SK-N-SH (cell line): Measurements from ENCODE around the gene RFPL1. TPM values are rescaled to one million over a fixed set of nuclear protein-coding genes. Genes with fewer than 3 reads are reported as not detected.

Source experiments
- CTCF ChIA-PET: fragments of 300-600, 350-600 bp; formaldehyde crosslinking; extraction: SDS; loops from one replicate; lab custom pipeline; 2021; lab: Yijun Ruan, JAX
- POLR2A ChIA-PET: fragments of 350-600 bp; sonication (Branson Sonifier 250); formaldehyde crosslinking; extraction: SDS; loops from one replicate; lab custom pipeline; 2020; ENCODE audit warnings: antibody characterized with exemption, inconsistent platforms; lab: Yijun Ruan, JAX
- DNase-seq: peaks from one replicate; pipeline ENCODE4 v3.0.0; 2012
- H2AFZ ChIP-seq: fragments of 200-600 bp; sonication (generic); 2 replicates; pipeline ENCODE4 v1.8.1; 2016; ENCODE audit warnings: antibody characterized with exemption, mild to moderate bottlenecking, low read depth
- H3F3A ChIP-seq: fragments of 200-600 bp; sonication (generic); replicated peaks from 2 replicates; pipeline ENCODE3; 2016; ENCODE audit warnings: antibody characterized with exemption, mild to moderate bottlenecking; ENCODE audit not compliant: insufficient read depth
- H3K27ac ChIP-seq, 2 experiments: fragments of 200-500 bp in 1 of 2; fragments of 200-600 bp in 1 of 2; sonication (Bioruptor generic) in 1 of 2; sonication (generic), shearing (Covaris generic) in 1 of 2; 2 replicates each; pipeline versions ENCODE4 v1.5.1 to v1.6.1; 2014 to 2016; ENCODE audit warnings: low read depth in 2 of 2, inconsistent platforms in 1 of 2, low read length in 1 of 2, mild to moderate bottlenecking in 1 of 2, mixed read lengths in 1 of 2
- H3K27me3 ChIP-seq: fragments of 200-600 bp; sonication (generic), shearing (Covaris generic); 2 replicates; pipeline ENCODE4 v1.6.1; 2016; ENCODE audit warnings: mixed run types; ENCODE audit not compliant: insufficient read depth
- H3K36me3 ChIP-seq, 2 experiments: fragments of 200-500 bp in 1 of 2; fragments of 200-600 bp in 1 of 2; sonication (Bioruptor generic) in 1 of 2; sonication (generic) in 1 of 2; replicated peaks in 1 of 2; 2 replicates each; pipeline versions ENCODE3 to v1.5.1; 2014 to 2016; ENCODE audit warnings: low read length in 1 of 2, mild to moderate bottlenecking in 1 of 2; ENCODE audit not compliant: insufficient read depth in 2 of 2, control insufficient read depth in 1 of 2
- H3K4me1 ChIP-seq, 2 experiments: fragments of 200-500 bp in 1 of 2; fragments of 200-600 bp in 1 of 2; sonication (Bioruptor generic) in 1 of 2; sonication (generic), shearing (Covaris generic) in 1 of 2; 2 replicates each; pipeline versions ENCODE4 v1.5.1 to v1.6.1; 2014 to 2016; ENCODE audit warnings: low read depth in 1 of 2, low read length in 1 of 2, mixed run types in 1 of 2; ENCODE audit not compliant: insufficient read depth in 2 of 2, control insufficient read depth in 1 of 2
- H3K4me2 ChIP-seq: fragments of 200-600 bp; sonication (generic), shearing (Covaris generic); 2 replicates; pipeline ENCODE4 v1.6.1; 2017; ENCODE audit warnings: mixed run types
- H3K4me3 ChIP-seq, 2 experiments: fragments of 200-500 bp in 1 of 2; fragments of 200-600 bp in 1 of 2; sonication (Bioruptor generic) in 1 of 2; sonication (generic), shearing (Covaris generic) in 1 of 2; 2 replicates each; pipeline versions ENCODE4 v1.5.1 to v1.8.1; 2014 to 2016; ENCODE audit warnings: low read depth in 2 of 2, inconsistent platforms in 1 of 2, low read length in 1 of 2, mild to moderate bottlenecking in 1 of 2, mixed read lengths in 1 of 2, moderate library complexity in 1 of 2
- H3K79me2 ChIP-seq: fragments of 200-600 bp; sonication (generic); 2 replicates; pipeline ENCODE4 v1.8.1; 2017; ENCODE audit warnings: mild to moderate bottlenecking; ENCODE audit not compliant: insufficient read depth
- H3K9ac ChIP-seq: fragments of 200-600 bp; sonication (generic); 2 replicates; pipeline ENCODE4 v1.6.1; 2017; ENCODE audit warnings: mixed run types
- H3K9me2 ChIP-seq: fragments of 200-600 bp; sonication (generic); 2 replicates; pipeline ENCODE4 v1.6.1; 2017; ENCODE audit warnings: mixed run types
- H3K9me3 ChIP-seq: fragments of 200-600 bp; sonication (generic); 2 replicates; pipeline ENCODE4 v1.6.1; 2017; ENCODE audit warnings: mixed run types, mild to moderate bottlenecking, moderate library complexity
- H4K20me1 ChIP-seq: fragments of 200-600 bp; sonication (generic); 2 replicates; pipeline ENCODE4 v1.6.1; 2017; ENCODE audit warnings: mild to moderate bottlenecking, mixed run types; ENCODE audit not compliant: insufficient read depth
- CHD2 ChIP-seq: fragments of 150-350 bp; IDR thresholded peaks from 2 replicates; pipeline ENCODE4 v1.6.1; 2018; ENCODE audit warnings: low read length; ENCODE audit not compliant: partially characterized antibody
- ELF1 ChIP-seq: IDR thresholded peaks from 2 replicates; pipeline ENCODE4 v1.4.0; 2012
- MXI1 ChIP-seq: IDR thresholded peaks from 2 replicates; pipeline ENCODE4 v1.6.1; 2012; ENCODE audit warnings: mild to moderate bottlenecking, low read depth, low read length, improper control_type of control experiment
- NFIC ChIP-seq: IDR thresholded peaks from 2 replicates; pipeline ENCODE4 v1.4.0; 2012; ENCODE audit warnings: borderline replicate concordance
- RAD21 ChIP-seq: IDR thresholded peaks from 2 replicates; pipeline ENCODE4 v1.6.1; 2012; ENCODE audit warnings: mild to moderate bottlenecking, low read length
- RFX5 ChIP-seq: IDR thresholded peaks from 2 replicates; pipeline ENCODE4 v1.6.1; 2012; ENCODE audit warnings: mild to moderate bottlenecking, improper control_type of control experiment, low read length
- TAF1 ChIP-seq: IDR thresholded peaks from 2 replicates; pipeline ENCODE4 v1.6.1; 2012; ENCODE audit warnings: low read depth, mild to moderate bottlenecking, low read length, moderate library complexity, borderline replicate concordance
- TEAD4 ChIP-seq: IDR thresholded peaks from 2 replicates; pipeline ENCODE4 v1.4.0; 2012; ENCODE audit warnings: mild to moderate bottlenecking, borderline replicate concordance; ENCODE audit not compliant: insufficient read depth
- WGBS: methylation state at CpG from one replicate; pipeline ENCODE4 v1.1.6; 2017; ENCODE audit warnings: low lambda C conversion rate; 5-methylcytosine and 5-hydroxymethylcytosine counted together
- polyA plus RNA-seq, 3 experiments: library from polyadenylated mRNA; depleted of rRNA; stranded (reverse); fragments of >200 nt; gene quantifications; 2 replicates each; pipeline ENCODE4 v1.2.3, GENCODE V29; 2012
- TF ChIP-seq, protein P1 (sequence below): fragments of 200-600 bp; sonication (generic); IDR thresholded peaks from 2 replicates; pipeline ENCODE4 v1.6.1; 2017; ENCODE audit warnings: antibody characterized with exemption, mild to moderate bottlenecking, moderate library complexity
- TF ChIP-seq, protein P2 (sequence below): IDR thresholded peaks from 2 replicates; pipeline ENCODE4 v1.4.0; 2012; ENCODE audit warnings: low read depth
- TF ChIP-seq, protein P3 (sequence below): IDR thresholded peaks from 2 replicates; pipeline ENCODE4 v1.6.1; 2012; ENCODE audit warnings: mild to moderate bottlenecking, low read depth, low read length, moderate library complexity

Gene RFPL1
- polyA plus RNA-seq, 1 of the 3 experiments (the other 2 are of a cell fraction) = not detected

DNA sequence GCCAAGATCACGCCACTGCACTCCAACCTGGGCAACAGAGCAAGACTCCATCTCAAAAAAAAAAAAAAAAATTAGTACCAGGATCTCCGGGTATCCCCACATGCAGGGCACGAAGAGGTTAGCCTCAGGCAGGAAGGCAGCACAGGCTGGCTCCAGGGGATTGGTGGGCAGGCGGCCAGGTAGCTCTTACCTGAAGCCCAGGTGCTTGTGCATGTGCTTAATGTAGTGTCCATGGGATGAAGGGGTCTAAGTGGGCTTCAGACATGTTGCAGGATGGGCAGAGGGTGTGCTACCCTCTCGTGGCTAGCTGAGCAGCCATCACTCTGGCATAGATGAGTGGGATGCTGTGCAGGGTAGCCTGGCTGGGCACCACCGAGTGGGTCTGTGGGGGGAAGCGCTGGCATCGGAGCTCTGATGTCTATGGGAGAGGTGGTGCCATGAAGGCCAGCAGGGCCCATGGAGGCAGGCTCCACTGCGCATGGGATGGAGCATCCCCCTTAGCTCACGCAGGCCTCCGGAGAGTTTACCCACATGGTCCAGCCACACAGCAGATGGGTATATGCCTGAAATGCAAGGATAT, 11.0 kb downstream of the RFPL1 start:
- Histone ChIP-seq H3K79me2 (no peaks in the 10 kb centered on the region), H3F3A (no peaks in the 10 kb centered on the region), H3K9me2 (no peaks in the 10 kb centered on the region), H3K27me3 (no peaks in the 10 kb centered on the region), H3K4me1 (no peaks in the 10 kb centered on the region), H3K4me2 (no peak overlapping the region), H3K9me3 (no peaks in the 10 kb centered on the region), H3K36me3 (no peaks in the 10 kb centered on the region), H3K9ac (no peak overlapping the region), H3K27ac (no peak overlapping the region), H3K4me3 (no peak overlapping the region), H4K20me1 (no peaks in the 10 kb centered on the region), H2AFZ (no peak overlapping the region)
- DNase-seq = no peak
- ChIA-PET POLR2A (no interaction called here), CTCF (no interaction called here)
- TF ChIP-seq TEAD4 = no peak
- no peak for TF ChIP-seq NFIC
- no peak for TF ChIP-seq RAD21
- TF ChIP-seq RFX5 = no peak
- TF ChIP-seq, protein P1, sequence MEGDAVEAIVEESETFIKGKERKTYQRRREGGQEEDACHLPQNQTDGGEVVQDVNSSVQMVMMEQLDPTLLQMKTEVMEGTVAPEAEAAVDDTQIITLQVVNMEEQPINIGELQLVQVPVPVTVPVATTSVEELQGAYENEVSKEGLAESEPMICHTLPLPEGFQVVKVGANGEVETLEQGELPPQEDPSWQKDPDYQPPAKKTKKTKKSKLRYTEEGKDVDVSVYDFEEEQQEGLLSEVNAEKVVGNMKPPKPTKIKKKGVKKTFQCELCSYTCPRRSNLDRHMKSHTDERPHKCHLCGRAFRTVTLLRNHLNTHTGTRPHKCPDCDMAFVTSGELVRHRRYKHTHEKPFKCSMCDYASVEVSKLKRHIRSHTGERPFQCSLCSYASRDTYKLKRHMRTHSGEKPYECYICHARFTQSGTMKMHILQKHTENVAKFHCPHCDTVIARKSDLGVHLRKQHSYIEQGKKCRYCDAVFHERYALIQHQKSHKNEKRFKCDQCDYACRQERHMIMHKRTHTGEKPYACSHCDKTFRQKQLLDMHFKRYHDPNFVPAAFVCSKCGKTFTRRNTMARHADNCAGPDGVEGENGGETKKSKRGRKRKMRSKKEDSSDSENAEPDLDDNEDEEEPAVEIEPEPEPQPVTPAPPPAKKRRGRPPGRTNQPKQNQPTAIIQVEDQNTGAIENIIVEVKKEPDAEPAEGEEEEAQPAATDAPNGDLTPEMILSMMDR = no peak
- WGBS = 73% methylated on average over 7 of the region's 11 CpGs

DNA sequence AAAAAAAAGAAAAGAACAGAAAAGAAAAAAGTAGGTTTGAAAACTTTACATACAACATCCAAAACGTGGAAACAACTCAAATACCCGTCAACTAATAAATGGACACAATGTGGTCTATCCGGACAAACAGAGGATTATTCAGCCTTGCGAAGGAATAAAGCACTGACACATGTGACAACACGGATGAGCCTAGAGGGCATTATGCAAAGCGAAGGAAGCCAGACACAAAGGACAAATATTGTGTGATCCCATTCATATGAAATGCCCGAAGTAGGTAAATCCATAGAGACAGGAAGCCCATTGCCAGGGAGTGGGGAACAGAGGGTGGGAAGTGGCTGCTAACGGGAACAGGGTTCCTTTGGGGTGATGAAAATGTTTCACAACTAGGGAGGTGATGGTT, 11.8 kb downstream of the RFPL1 start:
- ChIA-PET CTCF (no interaction called here), POLR2A (no interaction called here)
- 75% methylated on average over 8 of the region's 8 CpGs for WGBS
- Histone ChIP-seq H3K9ac (no peak overlapping the region), H3K79me2 (no peaks in the 10 kb centered on the region), H3K4me1 (no peaks in the 10 kb centered on the region), H3K27me3 (no peaks in the 10 kb centered on the region), H3K4me3 (no peak overlapping the region), H3K9me2 (no peaks in the 10 kb centered on the region), H3K9me3 (no peaks in the 10 kb centered on the region), H3K27ac (no peak overlapping the region), H3K4me2 (no peak overlapping the region), H4K20me1 (no peaks in the 10 kb centered on the region), H3K36me3 (no peaks in the 10 kb centered on the region), H3F3A (no peaks in the 10 kb centered on the region), H2AFZ (no peak overlapping the region)
- TF ChIP-seq TAF1 (no peak), ELF1 (no peak)
- TF ChIP-seq, protein P1 = no peak
- DNase-seq = no peak

DNA sequence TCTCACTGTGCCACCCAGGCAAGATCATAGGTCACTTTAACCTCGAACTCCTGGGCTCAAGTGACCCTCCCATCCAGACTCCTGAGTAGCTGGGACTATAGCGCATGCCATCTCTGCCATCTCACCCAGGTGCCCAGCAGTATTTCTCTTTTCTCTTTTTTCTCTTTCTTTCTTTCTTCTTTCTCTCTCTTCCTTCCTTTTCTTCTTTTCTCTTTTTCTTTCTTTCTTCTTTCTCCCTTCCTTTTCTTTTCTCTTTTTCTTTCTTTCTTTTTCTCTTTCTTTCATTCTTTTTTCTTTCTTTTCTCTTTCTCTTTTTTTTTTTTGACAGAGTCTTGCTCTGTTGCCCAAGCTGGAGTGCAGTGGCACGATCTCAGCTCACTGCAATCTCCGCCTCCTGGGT, 13.5 kb downstream of the RFPL1 start:
- CTCF ChIA-PET = no interaction called here
- no peak overlapping the region for H3K27ac ChIP-seq
- no peak for TF ChIP-seq MXI1
- TF ChIP-seq, protein P2, sequence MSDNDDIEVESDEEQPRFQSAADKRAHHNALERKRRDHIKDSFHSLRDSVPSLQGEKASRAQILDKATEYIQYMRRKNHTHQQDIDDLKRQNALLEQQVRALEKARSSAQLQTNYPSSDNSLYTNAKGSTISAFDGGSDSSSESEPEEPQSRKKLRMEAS = no peak
- no peak for TF ChIP-seq CHD2
- no peak for TF ChIP-seq TAF1
- TF ChIP-seq, protein P3, sequence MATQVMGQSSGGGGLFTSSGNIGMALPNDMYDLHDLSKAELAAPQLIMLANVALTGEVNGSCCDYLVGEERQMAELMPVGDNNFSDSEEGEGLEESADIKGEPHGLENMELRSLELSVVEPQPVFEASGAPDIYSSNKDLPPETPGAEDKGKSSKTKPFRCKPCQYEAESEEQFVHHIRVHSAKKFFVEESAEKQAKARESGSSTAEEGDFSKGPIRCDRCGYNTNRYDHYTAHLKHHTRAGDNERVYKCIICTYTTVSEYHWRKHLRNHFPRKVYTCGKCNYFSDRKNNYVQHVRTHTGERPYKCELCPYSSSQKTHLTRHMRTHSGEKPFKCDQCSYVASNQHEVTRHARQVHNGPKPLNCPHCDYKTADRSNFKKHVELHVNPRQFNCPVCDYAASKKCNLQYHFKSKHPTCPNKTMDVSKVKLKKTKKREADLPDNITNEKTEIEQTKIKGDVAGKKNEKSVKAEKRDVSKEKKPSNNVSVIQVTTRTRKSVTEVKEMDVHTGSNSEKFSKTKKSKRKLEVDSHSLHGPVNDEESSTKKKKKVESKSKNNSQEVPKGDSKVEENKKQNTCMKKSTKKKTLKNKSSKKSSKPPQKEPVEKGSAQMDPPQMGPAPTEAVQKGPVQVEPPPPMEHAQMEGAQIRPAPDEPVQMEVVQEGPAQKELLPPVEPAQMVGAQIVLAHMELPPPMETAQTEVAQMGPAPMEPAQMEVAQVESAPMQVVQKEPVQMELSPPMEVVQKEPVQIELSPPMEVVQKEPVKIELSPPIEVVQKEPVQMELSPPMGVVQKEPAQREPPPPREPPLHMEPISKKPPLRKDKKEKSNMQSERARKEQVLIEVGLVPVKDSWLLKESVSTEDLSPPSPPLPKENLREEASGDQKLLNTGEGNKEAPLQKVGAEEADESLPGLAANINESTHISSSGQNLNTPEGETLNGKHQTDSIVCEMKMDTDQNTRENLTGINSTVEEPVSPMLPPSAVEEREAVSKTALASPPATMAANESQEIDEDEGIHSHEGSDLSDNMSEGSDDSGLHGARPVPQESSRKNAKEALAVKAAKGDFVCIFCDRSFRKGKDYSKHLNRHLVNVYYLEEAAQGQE = no peak
- TF ChIP-seq RAD21 = no peak

More for the DNA sequence above, 13.5 kb downstream of the RFPL1 start:
- no peaks in the 10 kb centered on the region for H3K79me2 ChIP-seq
- no peaks in the 10 kb centered on the region for H3K9me2 ChIP-seq
- H3K27me3 ChIP-seq = no peaks in the 10 kb centered on the region
- peaks cover 0 to 4% of the 10 kb centered on the region in 2 experiments; a peak in 1 of 4 replicates for H3K4me1 ChIP-seq
- no peaks in the 10 kb centered on the region for H3K36me3 ChIP-seq
- 71% methylated on average over 4 of the region's 4 CpGs for WGBS
- no peaks in the 10 kb centered on the region for H4K20me1 ChIP-seq
- POLR2A ChIA-PET = no interaction called here
- H3K4me2 ChIP-seq = no peak overlapping the region
- DNase-seq = no peak
- no peak overlapping the region for H2AFZ ChIP-seq
- H3F3A ChIP-seq = no peaks in the 10 kb centered on the region
- no peak overlapping the region for H3K4me3 ChIP-seq
- no peak overlapping the region for H3K9ac ChIP-seq
- H3K9me3 ChIP-seq = no peaks in the 10 kb centered on the region
